AG09309 (cell line): ENCODE measurements around the gene SERPINB1.

ENCODE experiments used
- DNase-seq: peaks from one replicate; pipeline ENCODE4 v3.0.0-alpha.2; 2010; ENCODE audit warnings: low read depth
- H3K4me3 ChIP-seq: 2 replicates; pipeline ENCODE4 v1.5.1; 2011; ENCODE audit warnings: mild to moderate bottlenecking, low read depth, low read length, moderate library complexity; ENCODE audit not compliant: control insufficient read depth
- TF ChIP-seq, protein P1 (sequence below): IDR thresholded peaks from 2 replicates; pipeline ENCODE4 v1.5.1; 2011; ENCODE audit warnings: mild to moderate bottlenecking, low read depth, low read length, inconsistent platforms; ENCODE audit not compliant: insufficient read depth, control insufficient read depth; ENCODE audit errors: missing control alignments

The SERPINB1 gene

GRCh38 chr6:2786269-2786668, 55.4 kb downstream of the SERPINB1 start:
- DNase-seq = no peak
- TF ChIP-seq, protein P1, sequence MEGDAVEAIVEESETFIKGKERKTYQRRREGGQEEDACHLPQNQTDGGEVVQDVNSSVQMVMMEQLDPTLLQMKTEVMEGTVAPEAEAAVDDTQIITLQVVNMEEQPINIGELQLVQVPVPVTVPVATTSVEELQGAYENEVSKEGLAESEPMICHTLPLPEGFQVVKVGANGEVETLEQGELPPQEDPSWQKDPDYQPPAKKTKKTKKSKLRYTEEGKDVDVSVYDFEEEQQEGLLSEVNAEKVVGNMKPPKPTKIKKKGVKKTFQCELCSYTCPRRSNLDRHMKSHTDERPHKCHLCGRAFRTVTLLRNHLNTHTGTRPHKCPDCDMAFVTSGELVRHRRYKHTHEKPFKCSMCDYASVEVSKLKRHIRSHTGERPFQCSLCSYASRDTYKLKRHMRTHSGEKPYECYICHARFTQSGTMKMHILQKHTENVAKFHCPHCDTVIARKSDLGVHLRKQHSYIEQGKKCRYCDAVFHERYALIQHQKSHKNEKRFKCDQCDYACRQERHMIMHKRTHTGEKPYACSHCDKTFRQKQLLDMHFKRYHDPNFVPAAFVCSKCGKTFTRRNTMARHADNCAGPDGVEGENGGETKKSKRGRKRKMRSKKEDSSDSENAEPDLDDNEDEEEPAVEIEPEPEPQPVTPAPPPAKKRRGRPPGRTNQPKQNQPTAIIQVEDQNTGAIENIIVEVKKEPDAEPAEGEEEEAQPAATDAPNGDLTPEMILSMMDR = no peak
- H3K4me3 ChIP-seq = no peak overlapping the region

GRCh38 chr6:2784930-2785329, 56.7 kb downstream of the SERPINB1 start:
- TF ChIP-seq, protein P1 = no peak
- no peak overlapping the region for H3K4me3 ChIP-seq
- no peak for DNase-seq

DNA sequence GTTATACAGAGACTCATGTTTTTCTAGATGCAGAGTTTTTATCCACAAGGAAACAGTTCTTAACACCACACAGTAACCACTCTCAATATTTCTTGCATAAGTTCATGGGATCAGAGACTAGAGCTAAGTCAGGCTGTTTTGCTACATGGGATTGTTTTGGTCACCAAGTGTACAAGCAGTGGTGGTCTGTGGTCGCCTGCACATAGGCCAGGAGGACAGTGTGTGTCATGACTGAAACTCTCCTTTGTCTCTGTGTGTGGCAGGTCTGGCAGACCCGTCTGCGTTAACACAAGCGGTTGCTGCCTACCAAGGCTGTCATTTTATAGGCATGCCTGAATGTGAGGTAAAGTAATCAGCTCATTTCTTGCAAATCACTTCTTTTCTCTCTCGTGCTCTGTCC, 57.6 kb downstream of the SERPINB1 start:
- no peak overlapping the region for H3K4me3 ChIP-seq
- TF ChIP-seq, protein P1 = no peak
- DNase-seq = no peak

DNA sequence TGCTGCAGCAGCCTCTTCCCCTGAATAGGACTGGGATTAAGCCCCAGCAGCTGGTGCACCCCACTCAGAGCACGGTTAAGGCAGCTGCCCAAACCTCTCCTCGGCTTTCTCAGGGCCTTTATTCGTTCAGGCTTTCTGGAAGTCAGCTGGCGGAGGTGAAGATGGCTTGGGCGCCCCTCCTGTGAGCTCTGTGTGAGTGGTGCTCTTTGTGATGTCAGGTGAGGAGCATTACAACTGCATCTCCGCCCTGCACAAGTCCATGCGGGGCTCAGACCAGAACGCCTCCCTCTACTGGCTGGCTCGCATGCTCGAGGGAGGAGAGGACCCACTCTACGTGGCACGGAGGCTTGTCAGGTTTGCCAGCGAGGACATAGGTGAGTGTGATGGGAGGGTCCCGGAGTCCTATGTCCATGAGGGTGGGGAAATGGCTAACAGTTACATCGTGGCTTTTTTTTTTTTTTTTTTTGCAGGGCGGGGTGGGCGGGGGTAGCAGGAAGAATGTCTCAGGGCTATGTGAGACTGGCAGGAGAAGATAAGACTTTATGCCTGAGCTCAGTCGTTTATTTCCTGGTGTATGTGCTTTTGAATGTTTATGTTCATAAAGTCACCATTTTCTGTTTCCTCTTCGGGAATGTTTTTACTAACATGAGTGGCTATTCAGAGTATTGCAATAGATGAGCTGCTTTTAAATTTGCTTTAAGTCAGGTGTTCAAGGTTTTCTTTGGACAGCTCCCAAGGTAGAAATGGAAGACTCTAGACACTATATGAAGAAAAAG, 58.3 kb downstream of the SERPINB1 start:
- no peak for DNase-seq
- H3K4me3 ChIP-seq = no peak overlapping the region
- TF ChIP-seq, protein P1 = no peak

GRCh38 chr6:2782825-2783187, 58.9 kb downstream of the SERPINB1 start:
- TF ChIP-seq, protein P1 = no peak
- DNase-seq = no peak
- H3K4me3 ChIP-seq = no peak overlapping the region

DNA sequence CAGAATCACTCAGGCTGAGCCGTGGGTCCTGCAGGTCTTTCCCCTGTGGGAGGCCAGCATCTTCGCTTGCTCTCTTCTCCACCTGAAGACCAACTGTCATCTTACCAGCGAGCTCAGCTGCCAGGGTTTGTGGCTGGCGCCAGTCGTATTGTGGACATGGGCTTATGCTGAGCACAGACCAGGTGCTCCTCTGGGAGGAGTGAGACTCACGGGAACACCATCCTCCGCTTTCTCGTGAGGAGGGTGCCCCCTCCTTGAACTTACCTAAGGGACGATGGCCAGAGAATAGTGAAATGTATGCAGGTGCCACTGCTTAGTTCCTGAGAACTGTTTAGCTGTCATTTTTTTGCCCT, 59.3 kb downstream of the SERPINB1 start:
- TF ChIP-seq, protein P1 = no peak
- no peak overlapping the region for H3K4me3 ChIP-seq
- no peak for DNase-seq
